ENCODE measurements around the gene TCERG1L.

TCERG1L gene

GRCh38 chr10:131089150-131089549, 222.4 kb downstream of the TCERG1L start:
- no peak overlapping the region for H3K4me3 ChIP-seq (ENCODE audit: control insufficient read depth, low read depth, low read length)
- no peak for TF ChIP-seq CTCF (conservative IDR thresholded peaks at IDR 0.05; ENCODE audit: control insufficient read depth, insufficient read depth, low read depth, low read length)
- no peak for DNase-seq (ENCODE audit: low read depth)

GRCh38 chr10:131088619-131089018, 222.9 kb downstream of the TCERG1L start:
- no peak for DNase-seq (ENCODE audit: low read depth)
- no peak overlapping the region for H3K4me3 ChIP-seq (ENCODE audit: control insufficient read depth, low read depth, low read length)
- no peak for TF ChIP-seq CTCF (conservative IDR thresholded peaks at IDR 0.05; ENCODE audit: control insufficient read depth, insufficient read depth, low read depth, low read length)

- TF ChIP-seq CTCF (conservative IDR thresholded peaks at IDR 0.05; ENCODE audit: control insufficient read depth, insufficient read depth, low read depth, low read length) = no peak
- DNase-seq (ENCODE audit: low read depth) = no peak
- no peak overlapping the region for H3K4me3 ChIP-seq (ENCODE audit: control insufficient read depth, low read depth, low read length)
These were observed 223.9 kb downstream of the TCERG1L start for GRCh38 chr10:131087464-131088215.

- H3K4me3 ChIP-seq (ENCODE audit: control insufficient read depth, low read depth, low read length) = no peak overlapping the region
- no peak for TF ChIP-seq CTCF (conservative IDR thresholded peaks at IDR 0.05; ENCODE audit: control insufficient read depth, insufficient read depth, low read depth, low read length)
- no peak for DNase-seq (ENCODE audit: low read depth)
These were observed 225.0 kb downstream of the TCERG1L start for GRCh38 chr10:131086511-131086910.

- no peak overlapping the region for H3K4me3 ChIP-seq (ENCODE audit: control insufficient read depth, low read depth, low read length)
- no peak for DNase-seq (ENCODE audit: low read depth)
- TF ChIP-seq CTCF (conservative IDR thresholded peaks at IDR 0.05; ENCODE audit: control insufficient read depth, insufficient read depth, low read depth, low read length) = no peak
These were observed 225.4 kb downstream of the TCERG1L start for GRCh38 chr10:131086094-131086493.

- TF ChIP-seq CTCF (conservative IDR thresholded peaks at IDR 0.05; ENCODE audit: control insufficient read depth, insufficient read depth, low read depth, low read length) = no peak
- no peak for DNase-seq (ENCODE audit: low read depth)
- H3K4me3 ChIP-seq (ENCODE audit: control insufficient read depth, low read depth, low read length) = no peak overlapping the region
These were observed 226.2 kb downstream of the TCERG1L start for GRCh38 chr10:131085091-131085860.

All from fibroblast of mammary gland (primary cell).